ENCODE data around the gene SLFN13.

DNA sequence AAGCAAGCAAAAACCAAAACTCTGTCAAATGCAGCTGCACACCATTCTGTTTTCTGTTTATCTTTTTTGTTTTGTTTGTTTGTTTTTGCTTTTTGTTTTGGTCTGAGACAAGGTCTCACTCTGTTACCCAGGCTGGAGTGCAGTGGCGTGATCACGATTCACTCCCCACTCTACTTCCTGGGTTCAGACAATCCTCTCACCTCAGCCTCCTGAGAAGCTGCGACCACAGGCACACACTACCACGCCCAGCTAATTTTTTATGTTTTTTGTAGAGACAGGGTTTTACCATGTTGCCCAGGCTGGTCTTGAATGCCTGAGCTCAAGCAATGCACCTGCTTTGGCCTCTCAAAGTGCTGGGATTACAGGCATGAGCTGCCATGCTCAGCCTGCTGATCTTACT is 19.3 kb upstream of the SLFN13 start:
- TF ChIP-seq, protein P1, sequence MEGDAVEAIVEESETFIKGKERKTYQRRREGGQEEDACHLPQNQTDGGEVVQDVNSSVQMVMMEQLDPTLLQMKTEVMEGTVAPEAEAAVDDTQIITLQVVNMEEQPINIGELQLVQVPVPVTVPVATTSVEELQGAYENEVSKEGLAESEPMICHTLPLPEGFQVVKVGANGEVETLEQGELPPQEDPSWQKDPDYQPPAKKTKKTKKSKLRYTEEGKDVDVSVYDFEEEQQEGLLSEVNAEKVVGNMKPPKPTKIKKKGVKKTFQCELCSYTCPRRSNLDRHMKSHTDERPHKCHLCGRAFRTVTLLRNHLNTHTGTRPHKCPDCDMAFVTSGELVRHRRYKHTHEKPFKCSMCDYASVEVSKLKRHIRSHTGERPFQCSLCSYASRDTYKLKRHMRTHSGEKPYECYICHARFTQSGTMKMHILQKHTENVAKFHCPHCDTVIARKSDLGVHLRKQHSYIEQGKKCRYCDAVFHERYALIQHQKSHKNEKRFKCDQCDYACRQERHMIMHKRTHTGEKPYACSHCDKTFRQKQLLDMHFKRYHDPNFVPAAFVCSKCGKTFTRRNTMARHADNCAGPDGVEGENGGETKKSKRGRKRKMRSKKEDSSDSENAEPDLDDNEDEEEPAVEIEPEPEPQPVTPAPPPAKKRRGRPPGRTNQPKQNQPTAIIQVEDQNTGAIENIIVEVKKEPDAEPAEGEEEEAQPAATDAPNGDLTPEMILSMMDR (IDR thresholded peaks at IDR 0.05) = no peak
- TF ChIP-seq POLR2A (IDR thresholded peaks at IDR 0.05) = no peak

Data from adrenal gland (tissue), 5 donors.